Measurements from ENCODE around the gene LPP.

LPP gene

DNA sequence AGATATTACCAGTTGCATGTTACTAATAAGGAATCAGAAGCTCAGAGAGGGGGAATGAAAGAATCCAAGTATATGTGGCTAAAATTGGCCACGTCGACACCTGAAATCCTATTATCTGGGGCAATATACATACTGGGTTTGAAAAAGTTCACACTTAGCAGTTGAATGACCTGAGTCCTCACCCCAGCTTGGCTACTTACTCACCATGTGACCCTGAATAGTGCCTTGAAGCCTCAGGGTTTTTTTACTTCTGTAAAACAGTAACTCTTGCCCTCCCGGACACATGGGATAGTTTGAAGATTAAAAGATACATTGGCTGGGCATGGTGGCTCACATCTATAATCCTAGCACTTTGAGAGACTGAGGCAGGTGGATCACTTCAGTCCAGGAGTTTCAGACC is 675.6 kb downstream of the LPP start:
- no peak overlapping the region for H3K4me3 Mint-ChIP-seq
- no peaks in the 10 kb centered on the region for H3K9me3 Mint-ChIP-seq
- H3K36me3 Mint-ChIP-seq (ENCODE audit: low read depth) = peaks cover 11% of the 10 kb centered on the region

DNA sequence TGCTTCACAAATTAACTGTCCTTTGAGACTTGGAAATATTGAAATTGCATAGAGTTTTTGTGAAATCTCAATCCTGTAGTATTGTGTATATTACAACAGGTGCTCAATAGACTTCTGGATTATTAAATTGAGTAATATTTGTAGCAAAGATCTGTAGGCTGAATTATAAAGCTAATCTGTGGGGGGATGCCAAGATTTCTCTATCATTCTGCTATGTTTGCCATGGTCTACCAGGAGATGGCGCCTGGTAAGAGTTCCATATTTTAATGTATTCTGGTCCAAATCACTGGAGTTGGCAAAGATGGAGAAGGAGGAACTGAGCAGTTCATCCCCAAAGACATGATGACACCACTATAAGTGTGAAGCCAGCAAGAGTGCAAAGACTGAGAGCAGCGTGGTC is 676.9 kb downstream of the LPP start:
- H3K9me3 Mint-ChIP-seq = no peaks in the 10 kb centered on the region
- no peaks in the 10 kb centered on the region for H3K27me3 Mint-ChIP-seq
- intact Hi-C loops (cut with micrococcal nuclease) = loop anchor here (2.0 to 10.0 kb wide), 3 partner anchors 74 to 316 kb away; no protein-coding TSS in a partner anchor
- H3K4me3 Mint-ChIP-seq = no peak overlapping the region
- H3K36me3 Mint-ChIP-seq (ENCODE audit: low read depth) = peaks cover 15% of the 10 kb centered on the region
- peaks cover 47% of the 10 kb centered on the region for H3K4me1 Mint-ChIP-seq (ENCODE audit: low read depth)
- H3K27ac Mint-ChIP-seq = peak overlapping the region; percentile 37

More for the DNA sequence above, 675.6 kb downstream of the LPP start:
- Mint-ChIP-seq H3K4me1 (ENCODE audit: low read depth) (peaks cover 57% of the 10 kb centered on the region), H3K27me3 (no peaks in the 10 kb centered on the region), H3K27ac (no peak overlapping the region)
- intact Hi-C loops (cut with micrococcal nuclease) = no loop called here

DNA sequence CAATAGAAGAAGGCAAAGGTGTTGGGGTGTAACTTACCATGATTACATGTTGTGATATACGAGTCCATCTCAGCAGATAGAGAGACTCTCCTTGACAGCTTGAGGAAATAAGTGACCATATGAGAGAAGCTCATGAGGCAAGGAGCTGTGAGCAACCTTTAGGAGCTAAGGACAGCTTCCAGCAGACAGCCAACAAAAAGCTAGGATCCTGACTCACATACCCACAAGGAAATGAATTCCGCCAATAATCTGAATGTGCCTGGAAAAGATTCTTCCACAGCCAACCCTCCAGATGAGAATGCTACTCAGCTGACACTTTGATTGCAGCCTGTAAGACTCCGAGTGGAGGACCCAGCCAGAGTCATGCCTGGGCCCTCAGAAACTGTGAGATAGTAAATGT is 678.2 kb downstream of the LPP start:
- H3K9me3 Mint-ChIP-seq = no peaks in the 10 kb centered on the region
- no peak overlapping the region for H3K4me3 Mint-ChIP-seq
- peaks cover 15% of the 10 kb centered on the region for H3K36me3 Mint-ChIP-seq (ENCODE audit: low read depth)
- no peak overlapping the region for H3K27ac Mint-ChIP-seq
- H3K27me3 Mint-ChIP-seq = no peaks in the 10 kb centered on the region
- H3K4me1 Mint-ChIP-seq (ENCODE audit: low read depth) = peaks cover 40% of the 10 kb centered on the region
- intact Hi-C loops (cut with micrococcal nuclease) = loop anchor here (5.0 to 10.0 kb wide), 2 partner anchors 73 to 315 kb away; no protein-coding TSS in a partner anchor

DNA sequence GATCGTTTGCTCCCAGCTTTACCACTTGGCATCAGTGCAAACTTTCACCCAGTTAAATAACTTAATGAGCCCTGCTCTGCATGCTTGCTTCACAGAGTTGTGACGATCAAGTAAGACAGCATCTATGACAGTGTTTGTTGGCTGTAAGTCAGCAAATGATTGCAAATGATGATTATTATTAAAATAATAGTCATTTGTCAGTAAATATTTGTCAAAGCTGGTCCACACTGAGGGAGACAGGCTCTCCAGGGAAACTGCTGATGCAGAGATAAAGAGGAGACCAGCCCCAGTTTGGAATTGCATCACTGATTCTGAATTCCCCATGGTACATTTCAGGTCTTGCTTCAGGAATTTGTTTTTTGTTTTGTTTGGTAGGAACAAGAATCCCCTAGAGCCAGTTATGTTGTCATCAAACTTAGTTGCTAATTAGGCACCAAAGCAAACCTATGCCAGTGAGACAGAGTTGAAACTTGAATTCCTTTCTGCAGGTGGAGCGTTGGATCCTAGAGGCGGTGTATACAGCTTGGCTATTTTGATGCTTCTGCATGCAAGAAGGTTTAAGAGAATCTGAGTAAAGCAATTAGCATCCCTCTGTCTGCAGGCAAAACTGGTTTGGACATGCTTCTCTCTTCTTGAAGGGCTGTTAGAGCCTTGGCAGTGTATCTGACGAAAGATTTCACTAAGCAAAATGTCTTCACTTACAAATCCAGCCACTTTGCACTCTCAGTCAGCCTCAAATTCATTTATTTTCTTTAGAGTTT is 679.2 kb downstream of the LPP start:
- H3K9me3 Mint-ChIP-seq = no peaks in the 10 kb centered on the region
- no peak overlapping the region for H3K27ac Mint-ChIP-seq
- H3K27me3 Mint-ChIP-seq = no peaks in the 10 kb centered on the region
- H3K36me3 Mint-ChIP-seq (ENCODE audit: low read depth) = peaks cover 15% of the 10 kb centered on the region
- peaks cover 31% of the 10 kb centered on the region for H3K4me1 Mint-ChIP-seq (ENCODE audit: low read depth)
- intact Hi-C loops (cut with micrococcal nuclease) = loop anchor here (5.0 to 10.0 kb wide), 2 partner anchors 72 to 314 kb away; no protein-coding TSS in a partner anchor
- H3K4me3 Mint-ChIP-seq = no peak overlapping the region

DNA sequence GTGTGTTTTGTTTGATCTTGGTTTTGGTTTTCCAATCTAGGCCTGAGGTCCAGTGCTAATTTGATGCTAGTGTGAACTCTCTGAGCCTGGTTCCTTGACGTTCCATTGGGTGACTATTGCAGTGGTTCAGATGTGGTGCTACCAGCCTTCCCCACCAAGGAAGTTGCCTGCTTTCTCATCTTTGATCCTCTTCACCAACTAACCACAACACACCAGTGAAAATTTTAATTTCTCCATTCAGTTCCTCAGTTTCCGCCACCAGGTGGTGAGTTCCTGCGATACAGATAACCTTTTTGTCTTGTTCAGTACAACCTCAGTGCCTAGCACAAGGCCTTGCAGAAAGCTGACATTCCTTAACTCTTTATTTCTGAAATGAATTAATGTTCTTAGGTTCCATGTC is 680.4 kb downstream of the LPP start:
- Mint-ChIP-seq H3K36me3 (ENCODE audit: low read depth) (peaks cover 17% of the 10 kb centered on the region), H3K27ac (no peak overlapping the region), H3K4me3 (no peak overlapping the region), H3K27me3 (no peaks in the 10 kb centered on the region), H3K4me1 (ENCODE audit: low read depth) (peaks cover 24% of the 10 kb centered on the region), H3K9me3 (no peaks in the 10 kb centered on the region)
- intact Hi-C loops (cut with micrococcal nuclease) = loop anchor here (5.0 to 10.0 kb wide), 2 partner anchors 70 to 313 kb away; no protein-coding TSS in a partner anchor

DNA sequence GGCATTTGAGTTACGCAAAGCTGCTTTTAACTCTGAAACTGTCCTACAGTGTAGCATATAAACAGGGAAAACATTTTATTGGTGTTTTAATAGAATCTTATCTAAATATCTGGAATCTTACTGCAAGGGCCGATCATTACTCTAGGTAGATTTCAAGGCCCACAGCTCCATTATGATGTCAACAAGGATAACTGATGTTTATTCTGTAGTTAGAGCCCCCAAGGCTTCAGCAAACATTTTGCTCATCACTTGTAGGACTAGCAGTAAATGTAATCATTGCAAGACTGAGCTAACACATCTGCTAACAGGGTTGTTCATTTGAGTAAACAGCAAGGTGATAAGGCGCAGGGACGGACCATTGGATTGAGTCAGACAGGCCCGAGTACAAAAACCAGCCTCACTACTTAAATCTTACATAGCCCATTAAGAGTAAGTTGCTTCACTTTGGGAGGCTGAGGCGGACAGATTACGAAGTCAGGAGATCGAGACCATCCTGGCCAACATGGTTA is 685.3 kb downstream of the LPP start:
- peaks cover 21% of the 10 kb centered on the region for H3K36me3 Mint-ChIP-seq (ENCODE audit: low read depth)
- H3K4me3 Mint-ChIP-seq = no peak overlapping the region
- H3K27ac Mint-ChIP-seq = no peak overlapping the region

DNA sequence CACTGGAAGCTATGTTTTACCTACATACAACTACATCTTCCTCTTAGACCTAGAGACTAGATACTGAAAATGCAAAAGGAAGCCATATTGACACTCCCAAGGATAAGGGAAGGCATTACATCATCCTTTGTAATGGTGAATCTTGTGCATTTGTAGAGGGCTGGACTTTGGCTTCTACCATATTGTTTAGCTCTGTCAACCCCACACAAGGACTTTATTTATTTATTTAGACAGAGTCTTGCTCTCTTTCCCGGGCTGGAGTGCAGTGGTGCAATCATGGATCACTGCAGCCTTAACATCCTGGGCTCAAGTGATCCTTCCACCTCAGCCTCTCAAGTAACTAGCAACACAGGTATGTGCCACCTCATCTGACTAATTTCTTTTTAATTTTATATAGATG is 686.3 kb downstream of the LPP start:
- peaks cover 27% of the 10 kb centered on the region for H3K4me1 Mint-ChIP-seq (ENCODE audit: low read depth)
- intact Hi-C loops (cut with micrococcal nuclease) = no loop called here
- no peaks in the 10 kb centered on the region for H3K9me3 Mint-ChIP-seq
- H3K4me3 Mint-ChIP-seq = no peak overlapping the region
- H3K27me3 Mint-ChIP-seq = no peaks in the 10 kb centered on the region
- peaks cover 14% of the 10 kb centered on the region for H3K36me3 Mint-ChIP-seq (ENCODE audit: low read depth)
- H3K27ac Mint-ChIP-seq = no peak overlapping the region

More for the DNA sequence above, 685.3 kb downstream of the LPP start:
- peaks cover 31% of the 10 kb centered on the region for H3K4me1 Mint-ChIP-seq (ENCODE audit: low read depth)
- H3K27me3 Mint-ChIP-seq = no peaks in the 10 kb centered on the region
- H3K9me3 Mint-ChIP-seq = no peaks in the 10 kb centered on the region
- intact Hi-C loops (cut with micrococcal nuclease) = loop anchor here (10.0 kb wide), 1 partner anchor 66 kb away; no protein-coding TSS in a partner anchor

DNA sequence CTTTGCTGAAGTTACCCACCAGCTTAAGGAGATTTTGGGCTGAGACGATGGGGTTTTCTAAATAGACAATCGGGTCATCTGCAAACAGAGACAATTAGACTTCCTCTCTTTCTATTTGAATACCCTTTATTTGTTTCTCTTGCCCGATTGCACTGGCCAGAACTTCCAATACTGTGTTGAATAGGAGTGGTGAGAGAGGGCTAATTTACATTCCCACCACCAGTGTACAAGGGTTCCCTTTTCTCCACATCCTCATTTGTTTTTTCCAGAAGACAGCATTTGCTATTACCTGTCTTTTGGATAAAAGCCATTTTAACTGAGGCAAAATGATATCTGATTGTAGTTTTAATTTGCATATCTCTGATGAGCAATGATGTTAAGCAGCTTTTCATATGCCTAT is 687.9 kb downstream of the LPP start:
- no peaks in the 10 kb centered on the region for H3K27me3 Mint-ChIP-seq
- H3K4me1 Mint-ChIP-seq (ENCODE audit: low read depth) = peaks cover 37% of the 10 kb centered on the region
- H3K9me3 Mint-ChIP-seq = no peaks in the 10 kb centered on the region
- H3K4me3 Mint-ChIP-seq = no peak overlapping the region
- H3K36me3 Mint-ChIP-seq (ENCODE audit: low read depth) = peaks cover 14% of the 10 kb centered on the region
- peak overlapping the region; percentile 46 for H3K27ac Mint-ChIP-seq
- intact Hi-C loops (cut with micrococcal nuclease) = no loop called here

DNA sequence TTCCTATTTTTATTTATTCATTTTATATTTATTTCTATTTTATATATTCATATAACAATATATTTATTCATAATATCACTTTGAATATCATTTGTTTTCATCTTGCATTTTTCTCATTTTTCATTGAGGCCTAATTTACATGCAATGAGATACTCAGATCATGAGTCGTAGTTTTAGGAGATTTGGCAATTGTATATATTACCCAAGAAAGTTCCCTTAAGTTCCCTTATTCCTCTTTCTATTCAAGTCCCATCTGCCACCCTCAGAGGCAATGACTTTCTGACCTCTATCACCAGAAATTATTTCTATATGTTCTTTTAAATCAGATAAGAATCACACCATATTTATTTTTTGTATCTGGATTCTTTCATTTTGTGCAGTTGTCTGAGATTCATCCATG is 688.7 kb downstream of the LPP start:
- H3K27me3 Mint-ChIP-seq = no peaks in the 10 kb centered on the region
- no peak overlapping the region for H3K4me3 Mint-ChIP-seq
- no peak overlapping the region for H3K27ac Mint-ChIP-seq
- intact Hi-C loops (cut with micrococcal nuclease) = no loop called here
- H3K4me1 Mint-ChIP-seq (ENCODE audit: low read depth) = peaks cover 43% of the 10 kb centered on the region
- H3K36me3 Mint-ChIP-seq (ENCODE audit: low read depth) = peaks cover 14% of the 10 kb centered on the region
- no peaks in the 10 kb centered on the region for H3K9me3 Mint-ChIP-seq

DNA sequence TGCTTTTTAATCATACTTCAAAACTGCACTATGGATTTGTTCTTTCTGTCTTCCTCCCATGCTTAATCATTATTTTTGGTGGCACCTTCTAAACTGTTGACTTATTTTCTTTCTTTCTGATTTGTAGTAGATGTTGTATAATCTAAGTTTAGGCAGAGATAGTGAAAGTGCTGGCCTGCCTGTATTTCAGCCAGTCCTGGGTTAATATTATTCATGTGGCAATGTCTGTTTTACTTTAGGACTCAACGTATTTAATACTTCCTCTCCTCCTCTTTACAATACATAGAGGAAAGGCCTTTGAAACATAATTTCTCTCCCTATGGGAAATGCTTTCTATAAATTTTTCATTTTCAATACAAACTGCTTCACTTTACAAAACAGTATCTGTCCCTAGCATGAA is 690.1 kb downstream of the LPP start:
- Mint-ChIP-seq H3K27me3 (no peaks in the 10 kb centered on the region), H3K9me3 (no peaks in the 10 kb centered on the region), H3K36me3 (ENCODE audit: low read depth) (peaks cover 7% of the 10 kb centered on the region), H3K27ac (no peak overlapping the region), H3K4me3 (no peak overlapping the region), H3K4me1 (ENCODE audit: low read depth) (peaks cover 43% of the 10 kb centered on the region)
- intact Hi-C loops (cut with micrococcal nuclease) = no loop called here

DNA sequence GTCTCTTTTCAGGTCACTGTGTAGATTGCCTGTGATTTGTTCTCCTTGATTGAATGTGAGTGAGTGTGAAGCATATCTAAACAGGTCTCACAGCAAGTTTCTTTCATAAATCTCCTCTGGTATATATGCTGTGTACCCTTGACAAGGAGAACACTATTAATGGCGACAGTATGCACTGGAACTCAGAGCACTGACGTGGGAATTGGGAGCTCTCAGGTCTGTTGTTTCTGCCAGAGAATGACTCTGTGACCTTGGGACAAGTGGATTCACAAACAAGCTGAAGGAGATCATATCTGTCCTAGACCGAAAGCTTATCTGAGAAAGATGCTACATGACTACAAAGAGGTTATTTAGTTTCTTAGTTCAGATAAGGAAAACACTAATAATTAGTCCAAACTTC is 691.6 kb downstream of the LPP start:
- H3K4me3 Mint-ChIP-seq = no peak overlapping the region
- H3K4me1 Mint-ChIP-seq (ENCODE audit: low read depth) = peaks cover 49% of the 10 kb centered on the region
- peaks cover 7% of the 10 kb centered on the region for H3K36me3 Mint-ChIP-seq (ENCODE audit: low read depth)
- no peaks in the 10 kb centered on the region for H3K27me3 Mint-ChIP-seq
- intact Hi-C loops (cut with micrococcal nuclease) = no loop called here
- no peaks in the 10 kb centered on the region for H3K9me3 Mint-ChIP-seq
- no peak overlapping the region for H3K27ac Mint-ChIP-seq

DNA sequence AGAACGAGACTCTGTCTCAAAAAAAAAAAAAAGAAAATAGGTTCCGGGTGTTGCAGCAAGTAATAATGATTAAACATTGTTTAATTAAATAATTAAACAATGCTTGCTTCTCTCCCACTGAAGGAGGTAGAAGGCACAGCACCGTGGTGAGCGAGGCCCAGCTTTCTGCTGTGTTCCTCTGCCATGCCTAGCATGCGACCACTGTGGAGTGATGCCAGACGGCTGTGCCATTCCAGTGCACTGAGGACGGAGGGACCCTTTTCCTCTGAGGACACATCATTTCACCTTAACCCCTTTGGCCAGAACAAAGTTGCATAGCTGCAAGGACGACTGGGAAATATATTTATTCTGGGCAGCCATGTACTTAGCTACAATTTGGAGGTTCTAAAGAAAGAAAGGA is 695.0 kb downstream of the LPP start:
- Mint-ChIP-seq H3K27ac (no peak overlapping the region), H3K4me3 (no peak overlapping the region), H3K27me3 (no peaks in the 10 kb centered on the region), H3K36me3 (ENCODE audit: low read depth) (peaks cover under 1% of the 10 kb centered on the region), H3K9me3 (no peaks in the 10 kb centered on the region), H3K4me1 (ENCODE audit: low read depth) (peaks cover 33% of the 10 kb centered on the region)
- intact Hi-C loops (cut with micrococcal nuclease) = no loop called here

DNA sequence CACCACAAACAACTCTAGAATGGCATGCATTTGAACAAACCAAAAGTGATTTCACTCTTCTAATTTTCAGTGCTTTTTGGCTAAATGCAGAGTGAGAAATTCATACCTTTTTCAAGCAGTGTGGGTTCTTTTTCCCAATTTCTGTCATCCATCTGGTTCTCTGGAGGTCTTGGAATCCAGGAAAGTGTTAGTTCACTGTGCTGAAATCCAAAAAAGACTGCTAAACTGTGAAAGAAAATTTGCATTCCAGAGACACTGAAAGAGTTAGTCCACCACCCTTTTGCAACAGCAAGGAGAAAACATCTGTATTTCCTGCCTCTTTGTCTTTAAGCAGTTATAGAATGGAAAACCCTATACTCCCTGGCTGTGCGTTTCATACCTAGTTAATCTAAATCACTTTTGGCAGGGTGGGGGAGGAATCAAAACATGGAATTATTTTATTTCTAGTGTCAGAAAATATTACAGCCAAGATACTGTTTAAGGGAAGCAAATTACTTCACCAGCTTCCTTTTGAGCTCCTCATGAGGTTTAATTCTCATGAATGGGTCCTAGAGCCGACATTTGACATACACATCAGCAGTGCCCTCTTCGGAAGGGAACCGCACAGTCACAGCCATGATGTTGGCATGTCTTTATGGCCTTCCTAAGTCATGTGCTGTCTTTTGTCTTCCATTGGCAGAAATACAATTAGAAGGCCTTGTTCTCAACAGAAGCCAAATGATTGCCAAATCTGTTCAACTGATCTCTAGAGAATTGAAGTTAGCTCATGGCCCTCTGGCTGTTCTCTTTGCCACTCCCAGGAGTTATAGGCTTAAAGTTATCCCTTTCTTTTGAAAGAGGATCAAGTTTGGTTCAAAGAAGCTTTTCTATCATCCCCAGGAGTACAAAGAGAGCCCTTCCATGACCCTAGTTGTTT is 700.2 kb downstream of the LPP start:
- Mint-ChIP-seq H3K27me3 (no peaks in the 10 kb centered on the region), H3K4me3 (no peak overlapping the region), H3K4me1 (ENCODE audit: low read depth) (peaks cover 21% of the 10 kb centered on the region), H3K36me3 (ENCODE audit: low read depth) (no peaks in the 10 kb centered on the region), H3K9me3 (no peaks in the 10 kb centered on the region), H3K27ac (no peak overlapping the region)
- intact Hi-C loops (cut with micrococcal nuclease) = no loop called here

DNA sequence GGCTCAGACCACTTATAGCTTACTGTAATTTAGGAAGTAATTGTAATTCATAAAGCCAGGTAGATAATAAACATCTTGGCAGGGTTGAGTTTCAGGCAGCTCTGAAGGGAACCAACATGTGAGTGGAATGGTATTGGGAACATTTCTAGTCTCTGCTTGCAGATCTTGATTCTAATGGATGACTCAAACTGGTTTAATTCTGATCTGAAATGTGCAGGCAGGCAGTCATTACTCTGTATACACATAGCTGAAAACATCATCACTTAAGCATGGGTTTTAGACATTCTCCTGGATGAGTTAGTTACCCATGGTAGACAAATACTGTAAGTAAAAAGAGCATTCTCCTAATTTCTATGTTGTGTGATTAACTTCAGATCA is 700.8 kb downstream of the LPP start:
- Mint-ChIP-seq H3K4me1 (ENCODE audit: low read depth) (peaks cover 26% of the 10 kb centered on the region), H3K27ac (no peak overlapping the region), H3K27me3 (no peaks in the 10 kb centered on the region), H3K9me3 (no peaks in the 10 kb centered on the region), H3K4me3 (no peak overlapping the region), H3K36me3 (ENCODE audit: low read depth) (no peaks in the 10 kb centered on the region)
- intact Hi-C loops (cut with micrococcal nuclease) = no loop called here

Measured in dendritic cell treated with granulocyte-macrophage colony-stimulating factor and Interleukin-4, amounts not matched to agents 40 ng/mL and 50 ng/mL, for 4 days (primary cell).